Measurements from ENCODE around the gene SLC1A2. TPM values are rescaled to one million over a fixed set of nuclear protein-coding genes. Genes with fewer than 3 reads are reported as not detected.

SLC1A2 gene
- total RNA-seq, 4 donors from 2014 or later: 0.27 to 0.80 (median 0.79) TPM; not detected in 1

- H3K27ac ChIP-seq: no peak overlapping the region
- DNase-seq: no peak
- no peaks in the 10 kb centered on the region for H3K36me3 ChIP-seq
- 91 to 94% methylated on average over 3 of the region's 3 CpGs for WGBS, 2 donors (ENCODE audit: low coverage in 1 of 2)
- peaks cover 0 to 8% (median 0%) of the 10 kb centered on the region in 4 donors for H3K4me1 ChIP-seq
- TF ChIP-seq POLR2A (IDR thresholded peaks at IDR 0.05) (no peak), EP300 (IDR thresholded peaks at IDR 0.05; ENCODE audit: low read depth) (no peak), POLR2AphosphoS5 (IDR thresholded peaks at IDR 0.05) (no peak), CTCF (IDR thresholded peaks at IDR 0.05) (no peak)
- in situ Hi-C loops (cut with MboI; ENCODE audit: low pct_ligation_motif_present in 1 of 4, low pct_unique_long_range_greater_than_20kb in 1 of 4, low sequenced_read_pairs in 3 of 4): no loop called here
- intact Hi-C loops (cut with DNase I; ENCODE audit: low total_unique reads): no loop called here
- H3K9me3 ChIP-seq: no peaks in the 10 kb centered on the region
- no peak overlapping the region for H3K4me3 ChIP-seq
- H3K27me3 ChIP-seq: no peaks in the 10 kb centered on the region
Measured at GRCh38 chr11:35262056-35262455, 157.3 kb downstream of the SLC1A2 start.

- peaks cover 0 to 8% (median 0%) of the 10 kb centered on the region in 4 donors for H3K4me1 ChIP-seq
Measured at GRCh38 chr11:35261197-35261596, 158.2 kb downstream of the SLC1A2 start.

GRCh38 chr11:35260342-35260985 lies 158.9 kb downstream of the SLC1A2 start:
- no peaks in the 10 kb centered on the region for H3K27me3 ChIP-seq
- intact Hi-C loops (cut with DNase I; ENCODE audit: low total_unique reads) (no loop called here), in situ Hi-C loops (cut with MboI; ENCODE audit: low pct_ligation_motif_present in 1 of 4, low pct_unique_long_range_greater_than_20kb in 1 of 4, low sequenced_read_pairs in 3 of 4) (no loop called here)
- no peak overlapping the region for H3K4me3 ChIP-seq
- peaks cover 0 to 8% (median 0%) of the 10 kb centered on the region in 4 donors for H3K4me1 ChIP-seq
- H3K36me3 ChIP-seq: no peaks in the 10 kb centered on the region
- 51 to 52% methylated on average over 10 of the region's 10 CpGs for WGBS, 2 donors (ENCODE audit: low coverage in 1 of 2)
- DNase-seq: no peak
- H3K27ac ChIP-seq: peak overlapping the region in 3 of 4 donors; percentile 11 to 35 (median 29)
- no peaks in the 10 kb centered on the region for H3K9me3 ChIP-seq
- TF ChIP-seq POLR2AphosphoS5 (IDR thresholded peaks at IDR 0.05): no peak
- no peak for TF ChIP-seq EP300 (IDR thresholded peaks at IDR 0.05; ENCODE audit: low read depth)
- no peak for TF ChIP-seq POLR2A (IDR thresholded peaks at IDR 0.05)
- TF ChIP-seq CTCF (IDR thresholded peaks at IDR 0.05): no peak

More at GRCh38 chr11:35261197-35261596, 158.2 kb downstream of the SLC1A2 start:
- WGBS, 2 donors (ENCODE audit: low coverage in 1 of 2): 79 to 88% methylated on average over 1 of the region's 1 CpG
- in situ Hi-C loops (cut with MboI; ENCODE audit: low pct_ligation_motif_present in 1 of 4, low pct_unique_long_range_greater_than_20kb in 1 of 4, low sequenced_read_pairs in 3 of 4) (no loop called here), intact Hi-C loops (cut with DNase I; ENCODE audit: low total_unique reads) (no loop called here)
- Histone ChIP-seq H3K27me3 (no peaks in the 10 kb centered on the region), H3K36me3 (no peaks in the 10 kb centered on the region), H3K4me3 (no peak overlapping the region), H3K27ac (no peak overlapping the region), H3K9me3 (no peaks in the 10 kb centered on the region)
- TF ChIP-seq EP300 (IDR thresholded peaks at IDR 0.05; ENCODE audit: low read depth): no peak
- TF ChIP-seq CTCF (IDR thresholded peaks at IDR 0.05): no peak
- no peak for TF ChIP-seq POLR2A (IDR thresholded peaks at IDR 0.05)
- no peak for TF ChIP-seq POLR2AphosphoS5 (IDR thresholded peaks at IDR 0.05)
- DNase-seq: no peak

- in situ Hi-C loops (cut with MboI; ENCODE audit: low pct_ligation_motif_present in 1 of 4, low pct_unique_long_range_greater_than_20kb in 1 of 4, low sequenced_read_pairs in 3 of 4) (no loop called here), intact Hi-C loops (cut with DNase I; ENCODE audit: low total_unique reads) (no loop called here)
- DNase-seq: no peak
- Histone ChIP-seq H3K36me3 (no peaks in the 10 kb centered on the region), H3K27ac (no peak overlapping the region), H3K9me3 (no peaks in the 10 kb centered on the region), H3K4me1 (peaks cover 0 to 8% (median 0%) of the 10 kb centered on the region in 4 donors), H3K4me3 (no peak overlapping the region), H3K27me3 (no peaks in the 10 kb centered on the region)
- 72 to 76% methylated on average over 2 of the region's 2 CpGs for WGBS, 2 donors (ENCODE audit: low coverage in 1 of 2)
- TF ChIP-seq EP300 (IDR thresholded peaks at IDR 0.05; ENCODE audit: low read depth) (no peak), POLR2AphosphoS5 (IDR thresholded peaks at IDR 0.05) (no peak), POLR2A (IDR thresholded peaks at IDR 0.05) (no peak), CTCF (IDR thresholded peaks at IDR 0.05) (no peak)
Measured at GRCh38 chr11:35259529-35259928, 159.8 kb downstream of the SLC1A2 start.
